Left lung (tissue), 10 donors: ENCODE measurements around the gene LETM1. TPM values are rescaled to one million over a fixed set of nuclear protein-coding genes. Genes with fewer than 3 reads are reported as not detected.
A peak's percentile ranks its signal among the peaks of the same experiment; 100 is the strongest.

Experiments used
- ATAC-seq: fragments of 200-7000 bp; cut with Tn5 transposase; one replicate; pipeline ENCODE4 v1.9.1; 2020; ENCODE audit warnings: moderate library complexity
- DNase-seq, 4 donors: peaks; one replicate each; pipeline ENCODE4 v3.0.0-alpha.2; 2013 to 2020
- H3K27ac ChIP-seq, 2 donors: fragments of 200-600 bp; sonication (generic) in 1 of 2; one replicate each; pipeline versions ENCODE4 v1.5.0 to v1.8.0; 2020 to 2021
- H3K27me3 ChIP-seq, 2 donors: fragments of 200-600 bp; sonication (generic) in 1 of 2; one replicate each; pipeline versions ENCODE4 v1.5.0 to v1.8.0; 2020 to 2021
- H3K36me3 ChIP-seq, 2 donors: fragments of 200-600 bp; sonication (generic) in 1 of 2; one replicate each; pipeline versions ENCODE4 v1.5.0 to v1.8.0; 2020 to 2021
- H3K4me1 ChIP-seq, 2 donors: fragments of 200-600 bp; one replicate each; pipeline ENCODE4 v1.8.0; 2021
- H3K4me3 ChIP-seq, 2 donors: fragments of 200-600 bp; sonication (generic) in 1 of 2; one replicate each; pipeline versions ENCODE4 v1.5.0 to v1.8.0; 2020 to 2021; ENCODE audit warnings: mild to moderate bottlenecking in 1 of 2
- H3K9me3 ChIP-seq, 2 donors: fragments of 200-600 bp; sonication (generic) in 1 of 2; one replicate each; pipeline versions ENCODE4 v1.5.0 to v1.8.0; 2020 to 2021
- CTCF ChIP-seq, 2 donors: fragments of 200-600 bp; sonication (generic) in 1 of 2; IDR thresholded peaks; one replicate each; pipeline versions ENCODE4 v1.5.0 to v1.8.0; 2021; ENCODE audit warnings: antibody characterized with exemption in 2 of 2
- intact Hi-C, 2 donors: fragments of 100-400 bp; cut with DNase I; formaldehyde crosslinking; loops; one replicate each; pipeline versions ENCODE4 v1.11.2 to v1.14.2; 2022
- polyA plus RNA-seq, 6 donors: library from polyadenylated mRNA; unstranded; fragments of 120-200 nt; gene quantifications; one replicate each; pipeline ENCODE4 v1.2.1, GENCODE V29; 2013; ENCODE audit not compliant: insufficient read length in 6 of 6
- total RNA-seq, 2 donors: library from RNA; stranded (reverse); fragmentation: NEBNext Ultra II Directional; extraction: Animal tissue kit (Norgen Biotek cat#: 25700); gene quantifications; one replicate each; pipeline ENCODE4 v1.2.1, GENCODE V29; 2021
- donor health status: DM: no; HTN: yes; CAD: no.
- donor health status: DM: no; HTN: no; CAD: no.

The LETM1 gene
- total and polyA plus RNA-seq, 8 donors: 17.9 to 52.3 (median 21.5) TPM

DNA sequence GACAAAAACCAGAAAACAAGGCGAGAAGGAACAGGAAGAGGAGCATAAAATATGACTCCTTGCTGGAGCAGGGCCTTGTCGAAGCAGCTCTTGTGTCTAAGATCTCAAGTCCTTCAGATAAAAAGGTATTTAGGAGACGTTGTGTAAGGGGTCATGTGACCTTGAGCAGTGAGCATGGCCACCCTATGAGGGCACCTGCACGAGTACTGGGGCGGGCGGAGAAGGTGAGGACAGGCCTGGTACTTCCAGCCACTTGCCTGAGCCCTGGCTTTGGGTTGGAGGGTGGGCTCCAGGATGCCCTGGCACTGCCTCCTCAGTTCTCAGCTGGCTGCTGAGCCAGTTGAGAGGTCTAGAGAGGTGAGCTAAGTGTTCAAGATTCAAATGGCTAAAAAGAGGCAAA, 45.2 kb upstream of the LETM1 start:
- DNase-seq: peak in 3 of 4 donors; percentile 59 to 86 (median 82)
- peak overlapping the region; percentile 46 to 53 for H3K27ac ChIP-seq
- TF ChIP-seq CTCF (IDR thresholded peaks at IDR 0.05): no peak
- no peak overlapping the region for H3K4me3 ChIP-seq
- peak; percentile 91 for ATAC-seq
- H3K36me3 ChIP-seq: peaks cover 0 to 53% of the 10 kb centered on the region in 2 donors
- H3K4me1 ChIP-seq: no peaks in the 10 kb centered on the region
- intact Hi-C loops: no loop called here
- no peaks in the 10 kb centered on the region for H3K9me3 ChIP-seq
- H3K27me3 ChIP-seq: no peaks in the 10 kb centered on the region

DNA sequence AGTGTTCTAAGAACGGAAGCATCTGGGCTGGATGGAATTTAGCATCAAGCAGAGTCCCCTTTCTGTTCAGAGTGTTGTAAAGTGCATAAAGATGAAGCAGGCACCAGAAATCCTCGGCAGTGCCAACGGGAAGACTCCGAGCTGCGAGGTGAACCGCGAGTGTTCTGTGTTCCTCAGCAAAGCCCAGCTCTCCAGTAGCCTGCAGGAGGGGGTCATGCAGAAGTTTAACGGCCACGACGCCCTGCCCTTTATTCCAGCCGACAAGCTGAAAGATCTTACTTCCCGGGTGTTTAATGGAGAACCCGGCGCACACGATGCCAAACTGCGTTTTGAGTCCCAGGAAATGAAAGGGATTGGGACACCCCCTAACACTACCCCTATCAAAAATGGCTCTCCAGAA, 44.7 kb upstream of the LETM1 start:
- intact Hi-C loops: no loop called here
- Histone ChIP-seq H3K4me3 (no peak overlapping the region), H3K27ac (peak overlapping the region; percentile 46 to 53), H3K36me3 (peaks cover 0 to 50% of the 10 kb centered on the region in 2 donors), H3K4me1 (no peaks in the 10 kb centered on the region), H3K9me3 (no peaks in the 10 kb centered on the region), H3K27me3 (no peaks in the 10 kb centered on the region)
- ATAC-seq (peak; percentile 17), DNase-seq (no peak)
- no peak for TF ChIP-seq CTCF (IDR thresholded peaks at IDR 0.05)

- DNase-seq (no peak), ATAC-seq (no peak)
- H3K4me1 ChIP-seq: no peaks in the 10 kb centered on the region
- H3K27ac ChIP-seq: peak overlapping the region in 1 of 2 donors; percentile 46
- no peaks in the 10 kb centered on the region for H3K27me3 ChIP-seq
- H3K9me3 ChIP-seq: no peaks in the 10 kb centered on the region
- intact Hi-C loops: no loop called here
- no peak overlapping the region for H3K4me3 ChIP-seq
- no peak for TF ChIP-seq CTCF (IDR thresholded peaks at IDR 0.05)
- peaks cover 0 to 45% of the 10 kb centered on the region in 2 donors for H3K36me3 ChIP-seq
These were observed 44.1 kb upstream of the LETM1 start for GRCh38 chr4:1900087-1900433.

DNA sequence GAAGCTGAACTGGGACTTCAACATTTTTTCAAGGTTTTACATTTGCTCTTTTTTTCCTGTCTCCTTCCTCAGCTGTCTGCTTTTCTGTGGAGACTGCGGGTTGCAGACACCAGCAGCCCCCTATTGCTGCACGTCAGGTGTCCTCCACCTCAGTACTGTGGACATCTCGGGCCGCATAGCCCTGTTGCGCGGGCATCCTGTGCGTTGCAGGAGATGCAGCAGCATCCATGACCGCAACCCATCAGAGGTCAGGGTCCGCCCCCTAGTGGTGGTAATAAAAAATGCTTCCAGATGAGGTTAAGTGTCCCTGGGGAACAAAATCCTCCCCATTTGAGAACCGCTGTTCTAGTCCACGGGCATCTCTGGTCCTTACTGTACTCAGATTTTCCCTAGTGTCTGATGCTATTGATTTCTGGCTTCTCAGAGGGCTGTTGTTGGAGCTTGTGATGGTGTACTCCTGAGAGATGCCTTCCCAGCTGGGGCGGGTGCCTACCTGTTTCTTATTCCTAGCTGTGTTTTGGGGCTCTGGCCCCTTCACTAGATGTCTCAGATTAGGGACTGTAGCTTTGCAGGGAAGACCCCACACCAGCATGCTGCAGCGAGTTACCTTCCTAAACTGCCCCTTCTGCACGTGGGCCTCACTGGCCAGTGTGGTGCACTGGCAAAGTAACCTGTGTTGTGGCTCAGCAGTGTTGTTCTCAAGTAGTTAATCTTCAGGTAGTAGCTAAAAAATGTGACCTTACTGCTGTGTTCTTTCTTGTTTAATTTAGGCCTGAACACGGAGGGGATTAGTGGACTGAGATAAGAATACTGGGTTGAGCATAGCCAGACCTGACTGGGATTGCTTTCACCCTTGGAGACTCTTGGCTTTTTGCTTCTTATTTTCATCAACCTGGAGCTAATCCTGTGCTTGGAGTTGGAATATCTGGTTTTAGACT, 43.5 kb upstream of the LETM1 start:
- H3K36me3 ChIP-seq: peaks cover 0 to 38% of the 10 kb centered on the region in 2 donors
- H3K4me1 ChIP-seq: no peaks in the 10 kb centered on the region
- TF ChIP-seq CTCF (IDR thresholded peaks at IDR 0.05): peak; percentile 78 to 92
- H3K9me3 ChIP-seq: no peaks in the 10 kb centered on the region
- no peaks in the 10 kb centered on the region for H3K27me3 ChIP-seq
- no peak overlapping the region for H3K4me3 ChIP-seq
- intact Hi-C loops: loop anchor here in 1 of 2 donors (10.0 kb wide), 1 partner anchor 155 kb away; no protein-coding TSS in a partner anchor
- H3K27ac ChIP-seq: no peak overlapping the region
- peak; percentile 67 to 88 (median 73) for DNase-seq
- peak; percentile 84 for ATAC-seq

DNA sequence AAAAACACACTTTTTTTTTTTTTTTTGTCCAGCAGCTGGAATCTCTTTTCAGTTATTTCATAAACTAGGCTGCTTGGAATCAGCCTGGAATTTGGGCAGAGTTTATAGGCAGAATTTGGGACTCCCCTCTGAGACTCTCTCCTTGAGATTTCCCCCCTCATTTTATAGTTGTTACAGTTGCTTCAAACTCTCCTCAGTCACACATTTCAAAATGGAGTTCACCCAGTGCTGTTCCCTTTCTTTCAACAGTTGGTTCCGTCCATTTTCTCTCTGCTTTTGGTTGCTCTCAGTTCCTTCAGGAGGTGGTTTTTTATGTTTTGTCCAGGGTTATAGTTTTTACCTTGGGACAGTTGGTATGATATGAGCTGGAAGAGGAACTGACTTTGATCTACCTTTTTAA, 42.7 kb upstream of the LETM1 start:
- H3K4me1 ChIP-seq: no peaks in the 10 kb centered on the region
- H3K27me3 ChIP-seq: no peaks in the 10 kb centered on the region
- intact Hi-C loops: loop anchor here in 1 of 2 donors (10.0 kb wide), 1 partner anchor 154 kb away; no protein-coding TSS in a partner anchor
- no peak for ATAC-seq
- no peak overlapping the region for H3K27ac ChIP-seq
- no peaks in the 10 kb centered on the region for H3K9me3 ChIP-seq
- no peak for TF ChIP-seq CTCF (IDR thresholded peaks at IDR 0.05)
- DNase-seq: no peak
- no peak overlapping the region for H3K4me3 ChIP-seq
- peaks cover 0 to 31% of the 10 kb centered on the region in 2 donors for H3K36me3 ChIP-seq
